DOHH2 (cell line): ENCODE data around the gene CTSH.

Experiments
- H3F3A ChIP-seq: fragments of 200-600 bp; sonication (generic), shearing (Covaris generic); 2 replicates; pipeline ENCODE4 v1.6.0; 2016; ENCODE audit warnings: antibody characterized with exemption, mild to moderate bottlenecking; ENCODE audit not compliant: control insufficient read depth, insufficient read depth
- H3K27ac ChIP-seq: fragments of 200-600 bp; sonication (generic); 2 replicates; pipeline ENCODE4 v1.5.1; 2014; ENCODE audit warnings: low read depth, mild to moderate bottlenecking, low read length, moderate library complexity
- H3K27me3 ChIP-seq: fragments of 200-600 bp; sonication (generic); 2 replicates; pipeline ENCODE4 v1.6.1; 2014; ENCODE audit warnings: mild to moderate bottlenecking, low read length, mixed read lengths; ENCODE audit not compliant: control insufficient read depth
- H3K36me3 ChIP-seq: fragments of 200-600 bp; sonication (generic); 2 replicates; pipeline ENCODE4 v1.6.1; 2014; ENCODE audit warnings: mild to moderate bottlenecking, low read length, moderate library complexity, mixed read lengths; ENCODE audit not compliant: control insufficient read depth
- H3K4me1 ChIP-seq: fragments of 200-600 bp; sonication (generic); 2 replicates; pipeline ENCODE4 v1.6.1; 2014; ENCODE audit warnings: mild to moderate bottlenecking, low read length, mixed read lengths; ENCODE audit not compliant: control insufficient read depth
- H3K4me2 ChIP-seq: fragments of 200-600 bp; sonication (generic); 2 replicates; pipeline ENCODE4 v1.6.0; 2014; ENCODE audit warnings: mild to moderate bottlenecking, low read length, moderate library complexity
- H3K4me3 ChIP-seq: fragments of 200-600 bp; sonication (generic); 2 replicates; pipeline ENCODE4 v1.5.1; 2014; ENCODE audit warnings: mild to moderate bottlenecking, low read length, mixed read lengths
- H3K79me2 ChIP-seq: fragments of 200-600 bp; sonication (generic); 2 replicates; pipeline ENCODE4 v1.6.1; 2014; ENCODE audit warnings: mild to moderate bottlenecking, low read length, mixed read lengths; ENCODE audit not compliant: control insufficient read depth
- H3K9me2 ChIP-seq: fragments of 200-600 bp; sonication (generic); replicated peaks from 2 replicates; pipeline ENCODE4 v1.6.1; 2014; ENCODE audit warnings: mild to moderate bottlenecking, low read length, mixed read lengths; ENCODE audit not compliant: control insufficient read depth
- H3K9me3 ChIP-seq: fragments of 200-600 bp; sonication (generic); 2 replicates; pipeline ENCODE4 v1.6.1; 2014; ENCODE audit warnings: antibody characterized with exemption, low read length, mixed read lengths; ENCODE audit not compliant: control insufficient read depth, insufficient read depth
- H4K20me1 ChIP-seq: fragments of 200-600 bp; sonication (generic); 2 replicates; pipeline ENCODE4 v1.6.0; 2014; ENCODE audit warnings: low read depth, mild to moderate bottlenecking, antibody characterized with exemption, low read length, moderate library complexity; ENCODE audit not compliant: control insufficient read depth, insufficient read depth
- EZH2phosphoT487 ChIP-seq: fragments of 200-600 bp; sonication (generic); IDR thresholded peaks from 2 replicates; pipeline ENCODE4 v1.6.1; 2017; ENCODE audit warnings: borderline replicate concordance, mild to moderate bottlenecking, antibody characterized with exemption, low read length, moderate library complexity, mixed read lengths
- TF ChIP-seq, protein P1 (sequence below): fragments of 200-600 bp; sonication (generic); IDR thresholded peaks from one replicate; pipeline ENCODE4 v1.5.1; 2014; ENCODE audit warnings: antibody characterized with exemption, mild to moderate bottlenecking, low read depth, low read length; ENCODE audit not compliant: poor library complexity, severe bottlenecking

Gene CTSH

DNA sequence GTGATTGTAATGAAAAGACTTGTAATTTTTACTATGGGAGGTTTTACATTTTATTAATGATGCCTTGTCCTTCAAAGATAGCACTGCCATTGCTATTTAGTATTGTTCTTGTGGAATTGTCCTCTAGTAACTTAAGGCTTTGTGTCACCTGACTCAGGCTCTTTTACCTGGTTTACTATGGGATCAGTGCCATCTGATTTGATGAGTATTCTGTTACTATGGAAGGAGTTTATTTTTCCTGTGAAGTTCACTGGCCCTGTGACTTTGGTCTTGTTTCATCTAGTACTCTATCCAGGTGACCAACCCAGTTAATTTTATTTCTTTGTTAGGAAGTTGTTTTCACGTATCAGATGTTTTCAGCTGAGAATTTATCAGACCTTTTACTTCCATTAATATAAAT is 63.2 kb downstream of the CTSH start:
- Histone ChIP-seq H3F3A (peaks cover 12% of the 10 kb centered on the region; the same call in 1 of the 2 replicates), H3K27ac (no peak overlapping the region)

DNA sequence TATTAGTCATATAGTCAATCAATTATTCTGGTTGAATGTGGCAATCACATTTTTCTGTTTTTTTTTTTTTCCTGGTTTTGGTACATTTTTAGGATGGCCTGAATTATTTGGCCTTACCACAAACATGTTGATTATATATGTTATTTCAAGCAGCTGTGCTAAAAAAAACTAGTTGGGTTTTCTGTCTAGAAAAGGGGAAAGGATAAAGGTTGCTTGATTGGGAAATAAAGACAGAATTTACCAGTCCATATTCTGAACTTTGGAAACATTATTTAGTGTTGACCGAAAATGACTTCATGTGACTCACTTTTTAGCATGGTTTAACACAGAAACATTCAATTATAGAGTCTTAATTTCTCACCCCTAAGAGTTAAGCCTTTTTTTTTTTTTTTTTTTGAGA is 64.0 kb downstream of the CTSH start:
- Histone ChIP-seq H3K9me3 (no peaks in the 10 kb centered on the region), H4K20me1 (peaks cover 52% of the 10 kb centered on the region), H3K4me2 (no peak overlapping the region), H3K4me1 (peaks cover 39% of the 10 kb centered on the region), H3K27ac (no peak overlapping the region), H3K27me3 (no peaks in the 10 kb centered on the region), H3K36me3 (peaks cover 89% of the 10 kb centered on the region), H3K4me3 (no peak overlapping the region), H3F3A (peaks cover 12% of the 10 kb centered on the region; the same call in 1 of the 2 replicates), H3K79me2 (peaks cover 100% of the 10 kb centered on the region), H3K9me2 (no peaks in the 10 kb centered on the region)
- TF ChIP-seq EZH2phosphoT487: no peak
- TF ChIP-seq, protein P1, sequence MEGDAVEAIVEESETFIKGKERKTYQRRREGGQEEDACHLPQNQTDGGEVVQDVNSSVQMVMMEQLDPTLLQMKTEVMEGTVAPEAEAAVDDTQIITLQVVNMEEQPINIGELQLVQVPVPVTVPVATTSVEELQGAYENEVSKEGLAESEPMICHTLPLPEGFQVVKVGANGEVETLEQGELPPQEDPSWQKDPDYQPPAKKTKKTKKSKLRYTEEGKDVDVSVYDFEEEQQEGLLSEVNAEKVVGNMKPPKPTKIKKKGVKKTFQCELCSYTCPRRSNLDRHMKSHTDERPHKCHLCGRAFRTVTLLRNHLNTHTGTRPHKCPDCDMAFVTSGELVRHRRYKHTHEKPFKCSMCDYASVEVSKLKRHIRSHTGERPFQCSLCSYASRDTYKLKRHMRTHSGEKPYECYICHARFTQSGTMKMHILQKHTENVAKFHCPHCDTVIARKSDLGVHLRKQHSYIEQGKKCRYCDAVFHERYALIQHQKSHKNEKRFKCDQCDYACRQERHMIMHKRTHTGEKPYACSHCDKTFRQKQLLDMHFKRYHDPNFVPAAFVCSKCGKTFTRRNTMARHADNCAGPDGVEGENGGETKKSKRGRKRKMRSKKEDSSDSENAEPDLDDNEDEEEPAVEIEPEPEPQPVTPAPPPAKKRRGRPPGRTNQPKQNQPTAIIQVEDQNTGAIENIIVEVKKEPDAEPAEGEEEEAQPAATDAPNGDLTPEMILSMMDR: no peak

More for the DNA sequence above, 63.2 kb downstream of the CTSH start:
- Histone ChIP-seq H4K20me1 (peaks cover 44% of the 10 kb centered on the region), H3K27me3 (no peaks in the 10 kb centered on the region), H3K79me2 (peaks cover 97% of the 10 kb centered on the region), H3K9me2 (no peaks in the 10 kb centered on the region), H3K4me2 (no peak overlapping the region), H3K36me3 (peaks cover 95% of the 10 kb centered on the region), H3K9me3 (no peaks in the 10 kb centered on the region), H3K4me3 (no peak overlapping the region), H3K4me1 (peaks cover 30% of the 10 kb centered on the region)
- TF ChIP-seq, protein P1: no peak
- TF ChIP-seq EZH2phosphoT487: no peak

DNA sequence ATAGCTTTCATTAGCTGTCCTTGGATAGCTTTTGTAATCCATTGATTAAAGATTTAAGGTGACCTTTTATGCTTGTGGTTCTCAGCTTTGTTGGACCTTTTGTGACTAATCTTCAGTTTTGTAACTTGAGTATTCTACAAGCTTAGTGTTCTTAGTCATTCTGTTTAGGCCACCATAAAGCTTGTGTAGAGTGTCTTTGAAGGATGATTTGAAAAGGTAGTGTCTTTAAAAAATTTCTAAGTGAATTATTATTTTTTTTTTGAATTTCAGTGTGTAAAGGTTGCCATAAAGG is 64.7 kb downstream of the CTSH start:
- Histone ChIP-seq H4K20me1 (peaks cover 56% of the 10 kb centered on the region), H3K36me3 (peaks cover 87% of the 10 kb centered on the region), H3K79me2 (peaks cover 100% of the 10 kb centered on the region), H3K27ac (no peak overlapping the region), H3F3A (peaks cover 9% of the 10 kb centered on the region; the same call in 1 of the 2 replicates), H3K9me3 (no peaks in the 10 kb centered on the region), H3K9me2 (no peaks in the 10 kb centered on the region), H3K27me3 (no peaks in the 10 kb centered on the region), H3K4me1 (peaks cover 45% of the 10 kb centered on the region), H3K4me3 (no peak overlapping the region), H3K4me2 (no peak overlapping the region)
- no peak for TF ChIP-seq EZH2phosphoT487
- TF ChIP-seq, protein P1: no peak
